ENCODE data around the gene MBL2. TPM values are rescaled to one million over a fixed set of nuclear protein-coding genes. Genes with fewer than 3 reads are reported as not detected.

MBL2 gene
- total RNA-seq, 1 donor from 2014 or later, result not detected

DNA sequence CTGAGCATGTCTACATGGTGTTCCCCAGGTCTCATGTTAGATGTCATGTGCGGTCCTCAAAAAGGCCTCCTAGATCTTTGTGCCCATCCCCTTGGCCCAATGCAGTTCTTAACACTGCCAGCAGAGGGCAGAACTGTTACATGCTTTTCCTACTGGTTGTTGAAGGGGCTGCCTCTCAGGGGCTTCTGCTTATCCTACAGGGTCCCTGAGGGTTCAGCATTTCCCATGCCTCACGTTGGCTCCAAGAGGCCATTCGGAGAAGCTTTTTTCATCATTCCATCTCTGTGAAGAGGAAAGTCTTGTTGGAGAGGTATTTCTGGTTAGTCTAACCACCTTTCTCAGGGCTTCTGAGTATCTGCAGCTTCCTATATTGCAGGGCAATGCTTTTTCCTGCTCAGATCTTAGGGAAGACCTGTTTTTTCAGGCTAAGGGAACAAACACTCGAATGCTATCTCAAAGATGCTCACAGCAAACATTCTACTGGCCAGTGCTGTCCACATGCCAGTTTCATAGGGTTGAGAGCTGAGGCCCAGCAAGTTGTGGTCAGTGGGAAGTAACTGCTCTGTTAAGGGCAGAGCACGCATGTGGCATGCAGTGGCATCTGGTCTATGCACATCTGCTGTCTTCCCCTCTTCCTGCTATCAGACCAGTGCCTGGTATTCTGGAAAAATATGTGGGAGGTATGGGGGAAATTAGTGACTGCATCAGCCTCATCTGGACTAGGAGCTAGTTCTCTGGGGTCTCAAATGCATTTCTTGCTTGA, 31.5 kb downstream of the MBL2 start:
- DNase-seq (ENCODE audit: low spot score), result no peak

DNA sequence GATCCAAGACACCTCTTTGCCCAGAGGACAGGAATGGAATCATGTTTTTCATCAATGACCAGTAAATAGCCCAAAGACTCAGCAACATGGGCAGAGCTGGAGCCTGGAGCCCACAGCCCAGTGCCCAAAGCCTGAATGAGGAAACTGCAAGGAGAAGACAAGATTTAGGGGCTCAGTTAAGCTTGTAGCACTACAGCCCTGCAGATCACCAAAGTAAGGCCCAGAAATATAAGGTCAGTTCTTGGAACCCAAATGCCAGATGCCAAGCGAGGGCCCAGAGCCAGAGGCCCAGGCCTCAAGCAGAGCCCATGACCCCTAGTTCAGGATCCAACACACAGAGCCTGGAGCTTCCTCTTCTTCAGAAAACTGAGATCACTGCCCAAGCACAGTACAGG, 32.4 kb downstream of the MBL2 start:
- no peak for DNase-seq (ENCODE audit: low spot score)

DNA sequence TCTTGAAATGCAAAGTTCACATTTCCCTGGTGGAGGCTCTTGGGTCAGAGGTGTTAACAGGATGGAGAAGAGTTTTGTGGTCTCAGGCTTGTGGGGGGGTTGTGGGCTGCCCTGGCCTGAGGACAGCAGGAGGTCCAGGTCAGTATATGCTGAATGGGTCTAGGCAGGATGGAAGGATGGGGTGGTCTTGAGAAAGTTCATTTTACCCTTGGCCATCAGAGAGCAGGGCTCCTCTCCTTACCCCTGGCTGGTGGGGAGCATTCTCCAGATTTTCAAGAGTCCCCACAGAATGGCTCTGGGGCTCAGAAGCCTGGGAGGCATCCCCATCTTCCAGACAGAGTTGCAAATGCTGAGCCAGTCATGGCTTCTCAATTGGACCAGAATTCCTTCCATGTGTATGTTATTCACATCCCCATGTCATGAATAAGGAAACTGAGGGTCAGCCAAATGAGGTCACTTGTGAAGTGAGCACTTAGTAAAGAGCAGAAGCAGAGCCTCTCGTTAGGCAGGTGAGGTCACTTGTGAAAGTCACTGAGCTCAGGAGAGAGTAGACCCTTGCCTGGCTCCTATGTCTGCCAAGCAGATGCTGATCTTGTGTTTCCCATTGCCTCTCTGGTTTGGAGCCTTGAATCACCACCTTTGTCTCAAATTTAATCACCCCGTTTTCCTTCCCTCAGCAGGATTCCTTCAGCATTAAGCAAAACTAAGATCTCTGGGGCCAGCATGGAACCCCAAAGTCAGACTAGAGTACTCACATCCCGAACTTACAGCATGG, 33.0 kb downstream of the MBL2 start:
- DNase-seq (ENCODE audit: low spot score), result peak; percentile 55

DNA sequence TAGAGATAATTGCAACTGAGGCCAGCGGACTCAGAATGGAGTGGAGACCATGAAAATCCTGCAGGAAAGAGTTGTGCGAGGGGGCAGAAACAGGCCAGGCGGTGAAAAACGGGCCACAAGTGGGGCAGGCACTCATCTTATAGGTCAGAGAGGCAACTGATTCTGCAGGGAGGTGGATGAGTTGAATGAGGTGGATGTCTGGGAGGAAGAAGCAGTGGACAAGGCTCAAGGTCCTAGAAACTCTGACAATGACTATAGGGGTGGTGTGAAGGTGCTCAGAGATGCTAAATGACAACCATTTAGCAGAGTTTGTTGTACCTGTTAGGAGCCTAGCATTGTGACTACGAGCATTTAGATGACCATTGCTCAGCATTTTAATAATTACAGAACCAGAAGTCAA, 33.6 kb downstream of the MBL2 start:
- DNase-seq (ENCODE audit: low spot score), result no peak

DNA sequence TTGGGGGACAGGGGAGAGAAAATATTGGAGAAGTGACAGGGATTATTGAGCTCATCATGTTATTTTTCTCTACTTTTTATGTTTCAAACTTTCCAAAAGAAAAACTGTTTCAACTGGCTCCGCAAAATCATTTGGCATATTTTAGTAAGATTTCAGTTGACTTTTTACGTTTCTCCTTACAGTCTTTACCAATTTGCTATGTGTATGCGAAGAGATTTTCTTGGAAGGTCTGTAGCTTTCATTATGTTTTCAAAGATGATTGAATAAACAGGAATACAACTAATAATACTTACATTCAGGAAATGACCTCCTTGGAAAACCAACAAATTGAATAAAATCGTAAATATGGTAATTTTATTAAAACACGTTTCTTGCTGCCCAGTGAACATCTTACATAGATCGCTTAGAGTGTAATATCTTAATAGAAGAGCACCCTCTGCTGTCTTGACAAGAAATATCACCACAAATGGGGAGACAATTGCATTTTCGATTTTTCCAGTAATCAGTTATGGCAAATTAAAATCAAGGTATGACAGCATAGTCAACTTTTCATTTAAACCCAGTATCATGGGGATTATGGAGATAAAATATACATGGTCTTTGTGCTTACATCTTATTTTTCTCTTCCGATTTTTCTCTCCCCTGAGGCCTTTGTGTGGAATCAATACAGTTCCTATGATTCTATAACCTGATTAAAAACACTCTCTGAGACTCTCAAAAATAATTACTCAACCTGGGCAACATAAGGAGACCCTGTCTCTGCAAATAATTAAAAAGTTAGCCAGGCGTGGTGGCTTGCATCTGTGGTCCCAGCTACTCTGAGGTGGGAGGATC, 43.1 kb downstream of the MBL2 start:
- DNase-seq (ENCODE audit: low spot score), result no peak

DNA sequence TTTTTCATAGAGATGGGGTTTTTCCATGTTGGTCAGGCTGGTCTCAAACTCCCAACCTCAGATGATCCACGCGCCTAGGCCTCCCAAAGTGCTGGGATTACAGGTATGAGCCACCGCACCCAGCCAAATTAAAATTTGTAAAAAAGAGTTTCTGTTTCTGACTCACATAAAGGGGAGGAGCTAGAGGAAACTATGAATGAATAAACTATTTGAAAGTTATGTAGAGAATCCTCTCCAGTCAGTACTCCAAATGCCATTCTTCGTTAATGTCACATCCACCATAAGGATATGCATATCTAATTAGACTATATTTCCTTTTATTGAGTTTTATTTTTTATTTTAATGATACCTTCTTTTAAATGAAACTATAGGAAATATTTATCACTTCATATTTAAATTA, 52.6 kb downstream of the MBL2 start:
- DNase-seq (ENCODE audit: low spot score), result no peak
